Fibroblast of peridontal ligament (primary cell): ENCODE measurements around the gene PRSS37.

Experiments used
- DNase-seq: peaks from one replicate; pipeline ENCODE4 v3.0.0-alpha.2; 2010; ENCODE audit errors: extremely low read depth

Gene PRSS37

GRCh38 chr7:141788296-141788695 is 53.0 kb downstream of the PRSS37 start:
- DNase-seq, result no peak
